GM23338 (cell line): Measurements from ENCODE around the gene MYCL. TPM values are rescaled to one million over a fixed set of nuclear protein-coding genes. Genes with fewer than 3 reads are reported as not detected.

Experiments used
- ATAC-seq: fragments of 200-7000 bp; cut with Tn5 transposase; 3 replicates; pipeline ENCODE4 v1.9.1; 2020
- DNase-seq: peaks from one replicate; pipeline ENCODE4 v3.0.0-alpha.2; 2015; ENCODE audit warnings: low spot score
- H2AFZ ChIP-seq: fragments of 200-600 bp; sonication (generic); 2 replicates; pipeline ENCODE4 v1.8.0; 2016; ENCODE audit warnings: antibody characterized with exemption, mild to moderate bottlenecking, moderate library complexity
- H3F3A ChIP-seq: fragments of 200-600 bp; sonication (generic); replicated peaks from 2 replicates; pipeline ENCODE4 v1.8.0; 2017; ENCODE audit warnings: antibody characterized with exemption, mixed run types, low read depth
- H3K27ac ChIP-seq: fragments of 200-600 bp; sonication (generic); 2 replicates; pipeline ENCODE4 v1.6.1; 2016; ENCODE audit warnings: low read depth
- H3K27me3 ChIP-seq: fragments of 200-600 bp; sonication (generic); 2 replicates; pipeline ENCODE4 v1.8.0; 2016; ENCODE audit warnings: mild to moderate bottlenecking, mixed run types, moderate library complexity; ENCODE audit not compliant: insufficient read depth
- H3K36me3 ChIP-seq: fragments of 200-600 bp; sonication (generic); 2 replicates; pipeline ENCODE4 v1.8.0; 2016; ENCODE audit warnings: mild to moderate bottlenecking; ENCODE audit not compliant: insufficient read depth
- H3K4me1 ChIP-seq: fragments of 200-600 bp; sonication (generic); 2 replicates; pipeline ENCODE4 v1.8.0; 2016; ENCODE audit warnings: mild to moderate bottlenecking, moderate library complexity; ENCODE audit not compliant: insufficient read depth
- H3K4me2 ChIP-seq: fragments of 200-600 bp; sonication (generic); 2 replicates; pipeline ENCODE4 v1.7.1; 2017; ENCODE audit warnings: mixed run types
- H3K4me3 ChIP-seq: fragments of 200-600 bp; sonication (generic); 2 replicates; pipeline ENCODE4 v1.6.1; 2016; ENCODE audit warnings: mixed run types
- H3K79me2 ChIP-seq: fragments of 200-600 bp; sonication (generic); replicated peaks from 2 replicates; pipeline ENCODE4 v1.8.0; 2017; ENCODE audit warnings: mild to moderate bottlenecking; ENCODE audit not compliant: insufficient read depth
- H3K9me2 ChIP-seq: fragments of 200-600 bp; sonication (generic); 2 replicates; pipeline ENCODE4 v1.8.0; 2017; ENCODE audit not compliant: insufficient read depth
- H4K20me1 ChIP-seq: fragments of 200-600 bp; sonication (generic); replicated peaks from 2 replicates; pipeline ENCODE4 v1.8.0; 2017; ENCODE audit warnings: mild to moderate bottlenecking; ENCODE audit not compliant: insufficient read depth
- H3K27ac Mint-ChIP-seq: 2 replicates; pipeline ENCODE4 v1.8.0; 2020; ENCODE audit warnings: inconsistent platforms, mild to moderate bottlenecking, moderate library complexity, mixed read lengths
- H3K27me3 Mint-ChIP-seq: 3 replicates; pipeline ENCODE4 v1.8.0; 2022; ENCODE audit warnings: low read depth, mild to moderate bottlenecking, moderate library complexity, mixed read lengths, inconsistent platforms; ENCODE audit not compliant: insufficient read depth, poor library complexity
- H3K36me3 Mint-ChIP-seq: 3 replicates; pipeline ENCODE4 v1.8.0; 2021; ENCODE audit warnings: low read depth, mild to moderate bottlenecking, inconsistent platforms, moderate library complexity, mixed read lengths
- H3K4me1 Mint-ChIP-seq: 3 replicates; pipeline ENCODE4 v1.8.0; 2020; ENCODE audit warnings: mild to moderate bottlenecking, inconsistent platforms, mixed read lengths
- H3K4me3 Mint-ChIP-seq: 3 replicates; pipeline ENCODE4 v1.8.0; 2021; ENCODE audit warnings: moderate library complexity, mild to moderate bottlenecking, inconsistent platforms, mixed read lengths
- H3K9me3 Mint-ChIP-seq: 3 replicates; pipeline ENCODE4 v1.8.0; 2020; ENCODE audit warnings: moderate library complexity, mild to moderate bottlenecking, inconsistent platforms, mixed read lengths
- CREB1 ChIP-seq: fragments of 250-450 bp; sonication (Bioruptor Pico); IDR thresholded peaks from 2 replicates; pipeline ENCODE4 v1.5.0; 2020; ENCODE audit warnings: low read depth, mild to moderate bottlenecking, moderate library complexity
- CTCF ChIP-seq, 2 experiments: fragments of 200-600 bp in 1 of 2; sonication (generic) in 1 of 2; conservative IDR thresholded peaks; 2 replicates each; pipeline versions ENCODE4 v1.5.1 to v1.6.1; 2016 to 2017; ENCODE audit warnings: antibody characterized with exemption in 2 of 2, low read depth in 2 of 2, mild to moderate bottlenecking in 2 of 2, moderate library complexity in 1 of 2
- EZH2 ChIP-seq: fragments of 200-600 bp; sonication (generic); IDR thresholded peaks from one replicate; pipeline ENCODE4 v1.8.0; 2017; ENCODE audit warnings: antibody characterized with exemption, mild to moderate bottlenecking, low read depth; ENCODE audit not compliant: unreplicated experiment
- POLR2AphosphoS5 ChIP-seq: IDR thresholded peaks from 2 replicates; pipeline ENCODE4 v1.6.1; 2016; ENCODE audit warnings: antibody characterized with exemption, low read depth
- polyA plus RNA-seq: library from polyadenylated mRNA; unstranded; fragments of >200 nt; fragmentation: Nextera tagmentation; extraction: Ambion mirVana; gene quantifications from 2 replicates; pipeline ENCODE4 v1.2.1, GENCODE V29; 2016
- total RNA-seq: library from RNA; depleted of rRNA; stranded (reverse); fragments of >200 nt; shearing (Covaris generic); gene quantifications from 2 replicates; pipeline ENCODE4 v1.2.3, GENCODE V29; 2014

Gene MYCL
- total and polyA plus RNA-seq, 2 experiments from 2014 or later = 8.2 to 41.1 TPM

GRCh38 chr1:39896909-39897685 is 4.6 kb downstream of the MYCL start:
- H3K36me3 ChIP-seq = no peaks in the 10 kb centered on the region
- peaks cover 69% of the 10 kb centered on the region for H3K4me1 ChIP-seq
- H3K4me3 ChIP-seq = peak overlapping the region; percentile 41; the same call in 1 of the 2 replicates
- H3K9me3 Mint-ChIP-seq = no peaks in the 10 kb centered on the region
- H2AFZ ChIP-seq = no peak overlapping the region
- H3K4me3 Mint-ChIP-seq = peak overlapping the region; percentile 86; the same call in 1 of the 3 replicates
- peak; percentile 54 for DNase-seq
- H3K9me2 ChIP-seq = no peaks in the 10 kb centered on the region
- H3K27ac Mint-ChIP-seq = peak overlapping the region; percentile 87; the same call in 1 of the 2 replicates
- peaks cover 23% of the 10 kb centered on the region for H3K27me3 Mint-ChIP-seq
- TF ChIP-seq EZH2 (no peak), CTCF (conservative IDR thresholded peaks at IDR 0.05; ENCODE audit: low read depth in 2 of 2) (peak; percentile 9 to 44; a peak in 2 of 4 replicates)
- peaks cover 16% of the 10 kb centered on the region for H3K27me3 ChIP-seq
- H4K20me1 ChIP-seq = no peaks in the 10 kb centered on the region
- H3K4me2 ChIP-seq = peak overlapping the region; percentile 66; the same call in 1 of the 2 replicates
- peaks cover 74% of the 10 kb centered on the region for H3K4me1 Mint-ChIP-seq
- peaks cover 10% of the 10 kb centered on the region for H3F3A ChIP-seq
- H3K79me2 ChIP-seq = peaks cover 9% of the 10 kb centered on the region
- ATAC-seq = peak; percentile 0; the same call in 1 of the 3 replicates
- H3K36me3 Mint-ChIP-seq = peaks cover 16% of the 10 kb centered on the region; the same call in 2 of the 3 replicates
- H3K27ac ChIP-seq = peak overlapping the region; percentile 89; the same call in 1 of the 2 replicates

- H3K36me3 Mint-ChIP-seq = peaks cover 16% of the 10 kb centered on the region; the same call in 2 of the 3 replicates
- Histone ChIP-seq H3K4me3 (no peak overlapping the region), H4K20me1 (no peaks in the 10 kb centered on the region), H3K9me2 (no peaks in the 10 kb centered on the region), H2AFZ (no peak overlapping the region), H3F3A (peaks cover 10% of the 10 kb centered on the region), H3K79me2 (peaks cover 9% of the 10 kb centered on the region), H3K27me3 (peaks cover 13% of the 10 kb centered on the region), H3K27ac (no peak overlapping the region), H3K4me2 (no peak overlapping the region), H3K4me1 (peaks cover 79% of the 10 kb centered on the region), H3K36me3 (no peaks in the 10 kb centered on the region)
- no peak overlapping the region; the same call in 2 of the 3 replicates for H3K4me3 Mint-ChIP-seq
- ATAC-seq (no peak), DNase-seq (no peak)
- H3K4me1 Mint-ChIP-seq = peaks cover 82% of the 10 kb centered on the region
- no peaks in the 10 kb centered on the region for H3K9me3 Mint-ChIP-seq
- peaks cover 23% of the 10 kb centered on the region for H3K27me3 Mint-ChIP-seq
- H3K27ac Mint-ChIP-seq = no peak overlapping the region
- no peak for TF ChIP-seq POLR2AphosphoS5
- TF ChIP-seq CREB1 (CRISPR knock-in tag) = no peak
- TF ChIP-seq CTCF (conservative IDR thresholded peaks at IDR 0.05; ENCODE audit: low read depth in 2 of 2) = no peak
Observed at GRCh38 chr1:39895731-39896480, 5.8 kb downstream of the MYCL start.
